Measurements from ENCODE around the gene PYGO2. TPM values are rescaled to one million over a fixed set of nuclear protein-coding genes. Genes with fewer than 3 reads are reported as not detected.

Gene PYGO2
- total RNA-seq, 4 donors from 2014 or later: 19.1 to 40.1 (median 25.7) TPM

- H3K4me1 ChIP-seq: peaks cover 3 to 72% (median 20%) of the 10 kb centered on the region in 3 donors
- no peaks in the 10 kb centered on the region for H3K27me3 ChIP-seq
- no peaks in the 10 kb centered on the region for H3K9me3 ChIP-seq
- no CpG with 5 or more reads among the region's 1 CpG for WGBS, 2 donors (ENCODE audit: low coverage in 1 of 2)
- ATAC-seq: no peak
- H3K4me3 ChIP-seq: no peak overlapping the region
- H3K27ac ChIP-seq: peak overlapping the region in 2 of 4 donors; percentile 97 to 99
- peaks cover 0 to 9% of the 10 kb centered on the region in 2 donors for H3K36me3 ChIP-seq
- TF ChIP-seq POLR2A (IDR thresholded peaks at IDR 0.05) (no peak), CTCF (IDR thresholded peaks at IDR 0.05) (no peak), POLR2AphosphoS5 (IDR thresholded peaks at IDR 0.05) (no peak), EP300 (IDR thresholded peaks at IDR 0.05) (no peak)
These were observed 21.4 kb downstream of the PYGO2 start for GRCh38 chr1:154940213-154940560.

GRCh38 chr1:154938604-154939399 lies 22.8 kb downstream of the PYGO2 start:
- Histone ChIP-seq H3K36me3 (no peaks in the 10 kb centered on the region), H3K4me3 (no peak overlapping the region), H3K9me3 (no peaks in the 10 kb centered on the region), H3K27ac (peak overlapping the region; percentile 91 to 99 (median 97)), H3K27me3 (no peaks in the 10 kb centered on the region), H3K4me1 (peaks cover 3 to 62% (median 15%) of the 10 kb centered on the region in 3 donors)
- no peak for ATAC-seq
- no peak for TF ChIP-seq POLR2AphosphoS5 (IDR thresholded peaks at IDR 0.05)
- no peak for TF ChIP-seq POLR2A (IDR thresholded peaks at IDR 0.05)
- no peak for TF ChIP-seq EP300 (IDR thresholded peaks at IDR 0.05)
- no peak for TF ChIP-seq CTCF (IDR thresholded peaks at IDR 0.05)
- 89 to 94% methylated on average over 6 of the region's 7 CpGs for WGBS, 2 donors (ENCODE audit: low coverage in 1 of 2)

- Histone ChIP-seq H3K9me3 (no peaks in the 10 kb centered on the region), H3K4me3 (peak overlapping the region; percentile 66 to 72), H3K27me3 (no peaks in the 10 kb centered on the region), H3K36me3 (no peaks in the 10 kb centered on the region), H3K27ac (peak overlapping the region; percentile 91 to 99 (median 97)), H3K4me1 (peaks cover 3 to 55% (median 15%) of the 10 kb centered on the region in 3 donors)
- TF ChIP-seq POLR2A (IDR thresholded peaks at IDR 0.05): no peak
- TF ChIP-seq CTCF (IDR thresholded peaks at IDR 0.05): no peak
- TF ChIP-seq EP300 (IDR thresholded peaks at IDR 0.05): no peak
- ATAC-seq: no peak
- 66 to 83% methylated on average over 5 of the region's 8 CpGs for WGBS, 2 donors (ENCODE audit: low coverage in 1 of 2)
These were observed 23.6 kb downstream of the PYGO2 start for GRCh38 chr1:154937988-154938386.

GRCh38 chr1:154937085-154937987 lies 24.2 kb downstream of the PYGO2 start:
- H3K9me3 ChIP-seq: no peaks in the 10 kb centered on the region
- H3K36me3 ChIP-seq: peaks cover 0 to 2% of the 10 kb centered on the region in 2 donors
- TF ChIP-seq POLR2A (IDR thresholded peaks at IDR 0.05): peak; percentile 31 to 46
- peak in 3 of 4 experiments; percentile 33 to 72 (median 48) for TF ChIP-seq CTCF (IDR thresholded peaks at IDR 0.05)
- TF ChIP-seq EP300 (IDR thresholded peaks at IDR 0.05): peak; percentile 21
- peak; percentile 85 for TF ChIP-seq POLR2AphosphoS5 (IDR thresholded peaks at IDR 0.05)
- no peaks in the 10 kb centered on the region for H3K27me3 ChIP-seq
- H3K27ac ChIP-seq: peak overlapping the region; percentile 91 to 99 (median 97)
- peaks cover 3 to 51% (median 15%) of the 10 kb centered on the region in 3 donors for H3K4me1 ChIP-seq
- ATAC-seq: peak; percentile 90
- WGBS, 2 donors (ENCODE audit: low coverage in 1 of 2): 1 to 3% methylated on average over 9 to 16 of the region's 36 CpGs
- H3K4me3 ChIP-seq: peak overlapping the region; percentile 66 to 72

Data from gastroesophageal sphincter (tissue), 4 donors.